ENCODE measurements around the gene MKRN2.
A peak's percentile ranks its signal among the peaks of the same experiment; 100 is the strongest.

Gene MKRN2

GRCh38 chr3:12590096-12590495, 33.2 kb downstream of the MKRN2 start:
- no peak for TF ChIP-seq CTCF (conservative IDR thresholded peaks at IDR 0.05; ENCODE audit: control insufficient read depth, insufficient read depth, low read depth, low read length)
- DNase-seq (ENCODE audit: low read depth), result no peak
- no peak overlapping the region for H3K4me3 ChIP-seq (ENCODE audit: control insufficient read depth, low read depth, low read length)

GRCh38 chr3:12591456-12591855, 34.6 kb downstream of the MKRN2 start:
- H3K4me3 ChIP-seq (ENCODE audit: control insufficient read depth, low read depth, low read length), result no peak overlapping the region
- no peak for DNase-seq (ENCODE audit: low read depth)
- no peak for TF ChIP-seq CTCF (conservative IDR thresholded peaks at IDR 0.05; ENCODE audit: control insufficient read depth, insufficient read depth, low read depth, low read length)

GRCh38 chr3:12591997-12592715, 35.3 kb downstream of the MKRN2 start:
- TF ChIP-seq CTCF (conservative IDR thresholded peaks at IDR 0.05; ENCODE audit: control insufficient read depth, insufficient read depth, low read depth, low read length), result no peak
- no peak for DNase-seq (ENCODE audit: low read depth)

GRCh38 chr3:12593473-12593872, 36.6 kb downstream of the MKRN2 start:
- DNase-seq (ENCODE audit: low read depth), result no peak
- no peak for TF ChIP-seq CTCF (conservative IDR thresholded peaks at IDR 0.05; ENCODE audit: control insufficient read depth, insufficient read depth, low read depth, low read length)
- H3K4me3 ChIP-seq (ENCODE audit: control insufficient read depth, low read depth, low read length), result no peak overlapping the region

More at GRCh38 chr3:12591997-12592715, 35.3 kb downstream of the MKRN2 start:
- H3K4me3 ChIP-seq (ENCODE audit: control insufficient read depth, low read depth, low read length), result no peak overlapping the region

- no peak overlapping the region for H3K4me3 ChIP-seq (ENCODE audit: control insufficient read depth, low read depth, low read length)
- DNase-seq (ENCODE audit: low read depth), result no peak
- TF ChIP-seq CTCF (conservative IDR thresholded peaks at IDR 0.05; ENCODE audit: control insufficient read depth, insufficient read depth, low read depth, low read length), result no peak
These were observed 42.0 kb downstream of the MKRN2 start for GRCh38 chr3:12598890-12599289.

GRCh38 chr3:12601072-12601471, 44.2 kb downstream of the MKRN2 start:
- peak; percentile 35 for DNase-seq (ENCODE audit: low read depth)
- no peak for TF ChIP-seq CTCF (conservative IDR thresholded peaks at IDR 0.05; ENCODE audit: control insufficient read depth, insufficient read depth, low read depth, low read length)
- H3K4me3 ChIP-seq (ENCODE audit: control insufficient read depth, low read depth, low read length), result no peak overlapping the region

Data from fibroblast of mammary gland (primary cell).